Keratinocyte (primary cell): ENCODE measurements around the gene CEACAM6.

ENCODE experiments used
- CTCF ChIP-seq, 3 experiments: IDR thresholded peaks in 1 of 3; conservative IDR thresholded peaks in 1 of 3; optimal IDR thresholded peaks in 1 of 3; 2 replicates in 2 of 3; 3 replicates in 1 of 3; pipeline versions ENCODE3 to v1.5.1; 2011; ENCODE audit warnings: low read length in 3 of 3, mild to moderate bottlenecking in 3 of 3, moderate library complexity in 2 of 3, control low read depth in 1 of 3, inconsistent platforms in 1 of 3; ENCODE audit not compliant: insufficient read depth in 2 of 3; ENCODE audit errors: extremely low read depth in 1 of 3
- EZH2 ChIP-seq: IDR thresholded peaks from one replicate; pipeline ENCODE4 v1.6.1; 2012; ENCODE audit warnings: inconsistent platforms, mild to moderate bottlenecking, low read length, moderate library complexity

- no peak for TF ChIP-seq CTCF (optimal IDR thresholded peaks at IDR 0.05 in 1 of 3, IDR thresholded peaks at IDR 0.05 in 1 of 3, conservative IDR thresholded peaks at IDR 0.05 in 1 of 3; ENCODE audit: extremely low read depth in 1 of 3, insufficient read depth in 2 of 3, low read length in 3 of 3)
- TF ChIP-seq EZH2 = no peak
Measured at GRCh38 chr19:41807176-41807575, 51.8 kb downstream of the CEACAM6 start.
